Measurements from ENCODE around the gene SPOCD1.
A peak's percentile ranks its signal among the peaks of the same experiment; 100 is the strongest.

SPOCD1 gene

DNA sequence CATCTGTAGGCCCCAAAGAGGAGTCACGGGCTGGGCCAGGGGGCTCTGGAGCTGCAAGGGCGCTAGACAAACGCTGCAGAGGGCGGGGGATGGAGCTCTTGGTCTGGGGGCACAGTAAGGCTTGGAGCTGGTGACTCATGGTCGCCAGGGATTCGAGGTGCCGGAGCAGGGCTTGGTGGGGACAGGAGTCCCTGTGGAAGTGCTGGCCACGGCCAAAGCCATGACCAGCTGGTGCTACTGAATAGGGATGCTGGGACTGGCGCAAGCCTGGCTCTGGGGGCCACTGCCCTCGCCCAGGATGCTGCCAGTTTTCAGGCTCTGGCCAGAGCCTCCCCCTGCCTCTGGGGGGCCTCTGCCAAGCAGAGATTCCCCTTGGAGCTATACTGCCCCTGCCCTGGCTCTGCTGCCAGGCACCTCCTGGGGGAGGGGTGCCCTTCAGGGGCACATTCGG is 25.2 kb downstream of the SPOCD1 start:
- peaks cover 9% of the 10 kb centered on the region for H3K4me1 ChIP-seq (ENCODE audit: insufficient read depth, low read length)
- H3K27ac ChIP-seq (ENCODE audit: low read depth, low read length) = no peak overlapping the region
- H3K9ac ChIP-seq (ENCODE audit: low read length) = no peak overlapping the region
- no peaks in the 10 kb centered on the region for H3K9me3 ChIP-seq (ENCODE audit: low read length)
- no peak overlapping the region for H3K4me3 ChIP-seq (ENCODE audit: low read depth in 1 of 2, low read length in 2 of 2)
- no peaks in the 10 kb centered on the region for H3K36me3 ChIP-seq (ENCODE audit: insufficient read depth, low read length)
- no peaks in the 10 kb centered on the region for H3K27me3 ChIP-seq (ENCODE audit: control insufficient read depth in 1 of 2, insufficient read depth in 2 of 2, low read length in 2 of 2)

DNA sequence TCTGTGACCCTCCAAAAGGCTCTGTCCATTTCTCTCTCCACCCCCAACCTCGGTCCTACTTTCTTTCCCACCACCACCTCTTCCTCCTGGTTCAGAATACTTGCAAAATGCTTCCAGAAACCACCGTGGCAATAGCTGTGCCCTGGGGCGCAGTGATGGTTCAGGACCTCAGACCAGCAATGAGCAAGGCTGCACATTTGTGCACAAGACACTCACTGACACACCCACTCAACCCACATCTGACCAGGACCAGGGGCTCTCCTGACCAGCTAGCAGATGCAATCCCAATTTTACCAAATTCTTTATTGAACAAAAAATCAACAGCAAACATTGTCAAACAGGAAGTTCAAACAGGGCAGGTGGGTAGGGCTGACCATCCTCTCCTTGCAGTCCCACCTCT is 25.7 kb downstream of the SPOCD1 start:
- Histone ChIP-seq H3K4me1 (ENCODE audit: insufficient read depth, low read length) (peaks cover 9% of the 10 kb centered on the region), H3K27ac (ENCODE audit: low read depth, low read length) (no peak overlapping the region), H3K27me3 (ENCODE audit: control insufficient read depth in 1 of 2, insufficient read depth in 2 of 2, low read length in 2 of 2) (no peaks in the 10 kb centered on the region), H3K9ac (ENCODE audit: low read length) (no peak overlapping the region), H3K9me3 (ENCODE audit: low read length) (no peaks in the 10 kb centered on the region), H3K36me3 (ENCODE audit: insufficient read depth, low read length) (no peaks in the 10 kb centered on the region), H3K4me3 (ENCODE audit: low read depth in 1 of 2, low read length in 2 of 2) (no peak overlapping the region)

DNA sequence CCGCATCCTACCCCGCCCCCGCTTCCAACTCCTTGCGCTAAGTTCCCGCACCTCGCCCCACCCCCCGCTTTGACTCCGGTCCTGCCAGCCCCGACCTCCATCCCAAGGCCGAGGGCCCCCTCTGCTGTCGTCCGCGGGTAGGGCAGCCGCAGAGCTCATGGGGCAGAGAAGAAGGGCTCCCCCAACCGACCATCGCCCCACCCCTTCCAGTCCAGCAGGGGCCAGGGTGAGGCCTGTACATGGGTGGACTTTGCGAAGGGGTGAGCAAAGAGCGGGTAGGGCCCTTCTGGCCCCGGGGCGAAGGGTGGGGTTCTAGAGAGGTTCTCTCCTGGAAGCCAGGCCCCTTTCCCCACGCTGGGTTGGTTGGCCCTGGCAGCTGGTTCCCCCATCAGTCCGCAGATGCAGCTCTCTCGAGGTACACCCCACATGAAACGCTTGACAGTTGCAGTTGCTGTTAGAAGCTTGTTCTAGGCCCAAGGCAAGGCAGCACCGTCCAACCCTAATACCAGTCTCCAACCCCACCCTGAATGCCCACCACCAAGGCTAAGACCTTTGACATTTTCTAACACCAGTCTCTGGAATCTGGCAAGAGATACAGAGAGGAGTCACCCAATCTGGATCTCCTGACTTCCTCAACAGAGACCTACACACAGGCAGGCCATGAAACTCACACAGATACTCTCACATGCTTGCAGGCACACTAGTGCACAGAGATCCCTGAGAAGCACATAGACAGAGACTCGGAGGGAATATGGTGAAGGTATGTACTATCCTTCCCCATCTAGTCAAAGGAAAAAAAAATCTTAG is 26.4 kb downstream of the SPOCD1 start:
- H3K27ac ChIP-seq (ENCODE audit: low read depth, low read length) = no peak overlapping the region
- H3K4me1 ChIP-seq (ENCODE audit: insufficient read depth, low read length) = peaks cover 9% of the 10 kb centered on the region
- H3K9me3 ChIP-seq (ENCODE audit: low read length) = no peaks in the 10 kb centered on the region
- peak overlapping the region; percentile 55 to 71 for H3K4me3 ChIP-seq (ENCODE audit: low read depth in 1 of 2, low read length in 2 of 2)
- H3K9ac ChIP-seq (ENCODE audit: low read length) = no peak overlapping the region
- H3K27me3 ChIP-seq (ENCODE audit: control insufficient read depth in 1 of 2, insufficient read depth in 2 of 2, low read length in 2 of 2) = no peaks in the 10 kb centered on the region
- no peaks in the 10 kb centered on the region for H3K36me3 ChIP-seq (ENCODE audit: insufficient read depth, low read length)

GRCh38 chr1:31788825-31789256 is 27.0 kb downstream of the SPOCD1 start:
- H3K9ac ChIP-seq (ENCODE audit: low read length) = no peak overlapping the region
- no peaks in the 10 kb centered on the region for H3K9me3 ChIP-seq (ENCODE audit: low read length)
- no peaks in the 10 kb centered on the region for H3K27me3 ChIP-seq (ENCODE audit: control insufficient read depth in 1 of 2, insufficient read depth in 2 of 2, low read length in 2 of 2)

DNA sequence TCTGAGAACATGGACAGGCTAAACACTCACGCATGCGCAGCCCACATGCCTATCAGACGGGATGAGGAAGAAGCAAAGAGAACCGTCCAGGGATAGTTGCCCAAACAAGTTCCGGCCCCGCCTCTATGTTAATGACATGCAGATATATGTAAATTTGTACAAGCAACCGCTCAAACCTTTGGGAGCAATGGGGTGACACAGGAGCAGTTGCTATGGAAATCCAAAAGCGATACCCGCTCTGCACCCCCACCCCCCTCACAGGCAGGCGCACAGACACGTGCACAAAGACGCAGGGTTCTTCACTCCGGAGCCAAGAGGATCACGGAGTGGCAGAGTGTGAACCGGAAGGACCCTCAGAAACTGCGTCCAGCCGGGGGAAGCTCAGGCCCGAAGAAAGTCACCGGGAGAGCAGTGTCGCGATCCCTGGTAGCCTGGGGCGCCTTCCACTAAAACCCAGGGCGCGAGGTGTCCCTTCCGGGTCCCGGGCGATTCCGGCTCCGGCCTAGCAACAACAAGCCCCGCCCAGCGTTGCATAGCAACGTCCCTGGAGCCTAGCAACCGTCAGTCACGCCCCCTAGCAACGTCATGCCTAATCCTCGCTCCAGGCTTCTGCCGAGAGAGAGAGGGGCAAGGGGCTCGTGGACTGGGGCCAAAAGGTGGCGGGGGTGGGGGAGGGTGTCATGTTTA is 27.5 kb downstream of the SPOCD1 start:
- no peaks in the 10 kb centered on the region for H3K9me3 ChIP-seq (ENCODE audit: low read length)
- no peaks in the 10 kb centered on the region for H3K27me3 ChIP-seq (ENCODE audit: control insufficient read depth in 1 of 2, insufficient read depth in 2 of 2, low read length in 2 of 2)
- peak overlapping the region; percentile 52 for H3K27ac ChIP-seq (ENCODE audit: low read depth, low read length)
- H3K9ac ChIP-seq (ENCODE audit: low read length) = no peak overlapping the region
- H3K36me3 ChIP-seq (ENCODE audit: insufficient read depth, low read length) = no peaks in the 10 kb centered on the region
- peak overlapping the region; percentile 55 to 71 for H3K4me3 ChIP-seq (ENCODE audit: low read depth in 1 of 2, low read length in 2 of 2)
- H3K4me1 ChIP-seq (ENCODE audit: insufficient read depth, low read length) = peaks cover 9% of the 10 kb centered on the region

More at GRCh38 chr1:31788825-31789256, 27.0 kb downstream of the SPOCD1 start:
- Histone ChIP-seq H3K27ac (ENCODE audit: low read depth, low read length) (peak overlapping the region; percentile 52), H3K4me3 (ENCODE audit: low read depth in 1 of 2, low read length in 2 of 2) (peak overlapping the region; percentile 55 to 71), H3K4me1 (ENCODE audit: insufficient read depth, low read length) (peaks cover 9% of the 10 kb centered on the region), H3K36me3 (ENCODE audit: insufficient read depth, low read length) (no peaks in the 10 kb centered on the region)

DNA sequence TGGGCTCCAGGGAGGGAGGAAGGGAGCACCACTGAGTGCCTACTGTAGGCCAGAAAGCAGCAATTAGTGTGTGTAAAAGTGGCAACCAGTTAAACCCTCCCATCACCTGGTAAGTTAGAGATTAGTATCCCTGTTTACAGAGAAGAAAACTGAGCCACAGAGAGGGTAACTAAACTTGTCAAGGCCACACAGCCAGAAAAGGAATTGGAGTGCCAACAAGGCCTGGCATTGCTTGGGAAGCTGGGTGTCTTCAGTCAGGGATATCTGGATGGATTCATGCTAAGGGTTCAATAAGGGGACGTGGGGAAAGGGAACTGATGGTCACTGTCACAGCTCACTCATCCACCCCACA is 28.1 kb downstream of the SPOCD1 start:
- H3K36me3 ChIP-seq (ENCODE audit: insufficient read depth, low read length) = no peaks in the 10 kb centered on the region
- H3K27ac ChIP-seq (ENCODE audit: low read depth, low read length) = peak overlapping the region; percentile 52
- H3K9ac ChIP-seq (ENCODE audit: low read length) = no peak overlapping the region
- H3K4me1 ChIP-seq (ENCODE audit: insufficient read depth, low read length) = peaks cover 9% of the 10 kb centered on the region
- H3K9me3 ChIP-seq (ENCODE audit: low read length) = no peaks in the 10 kb centered on the region
- no peaks in the 10 kb centered on the region for H3K27me3 ChIP-seq (ENCODE audit: control insufficient read depth in 1 of 2, insufficient read depth in 2 of 2, low read length in 2 of 2)
- H3K4me3 ChIP-seq (ENCODE audit: low read depth in 1 of 2, low read length in 2 of 2) = peak overlapping the region in 1 of 2 donors; percentile 71

GRCh38 chr1:31787261-31787660 is 28.6 kb downstream of the SPOCD1 start:
- no peak overlapping the region for H3K4me3 ChIP-seq (ENCODE audit: low read depth in 1 of 2, low read length in 2 of 2)
- H3K27ac ChIP-seq (ENCODE audit: low read depth, low read length) = no peak overlapping the region
- H3K9me3 ChIP-seq (ENCODE audit: low read length) = no peaks in the 10 kb centered on the region
- no peaks in the 10 kb centered on the region for H3K36me3 ChIP-seq (ENCODE audit: insufficient read depth, low read length)
- no peaks in the 10 kb centered on the region for H3K27me3 ChIP-seq (ENCODE audit: control insufficient read depth in 1 of 2, insufficient read depth in 2 of 2, low read length in 2 of 2)
- H3K9ac ChIP-seq (ENCODE audit: low read length) = no peak overlapping the region
- H3K4me1 ChIP-seq (ENCODE audit: insufficient read depth, low read length) = peaks cover 14% of the 10 kb centered on the region

DNA sequence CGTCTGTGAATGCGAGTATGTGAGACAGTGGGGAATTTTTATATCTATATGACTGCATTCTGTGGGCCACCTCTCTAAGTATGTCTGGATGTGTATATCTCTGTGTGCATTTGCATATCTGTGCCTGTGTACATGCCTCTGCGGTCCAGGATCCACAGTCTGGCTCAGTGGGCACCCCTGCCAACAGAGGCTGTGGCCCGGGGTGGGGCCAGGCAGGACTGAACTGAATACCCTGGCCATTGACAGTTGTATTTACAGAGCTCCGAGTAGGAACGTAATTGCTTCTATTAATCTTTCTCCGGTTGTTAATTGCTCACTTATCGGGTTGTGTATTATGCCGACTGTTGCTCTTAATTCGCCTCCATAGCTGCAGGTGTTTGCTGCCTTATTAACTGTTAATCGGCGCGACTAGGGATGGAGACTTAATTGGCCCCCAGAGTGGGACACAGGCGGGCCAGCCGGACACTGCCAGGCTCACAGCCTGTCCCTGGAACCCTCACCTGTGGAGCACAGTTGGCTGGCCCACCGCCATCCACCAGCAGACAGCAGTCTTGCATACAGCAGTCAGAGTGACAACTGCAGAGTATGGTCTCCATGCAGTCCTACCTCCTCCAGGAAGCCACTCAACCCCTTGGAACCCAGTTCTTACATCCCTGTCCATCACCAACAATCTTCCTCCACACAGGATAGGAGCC is 29.3 kb downstream of the SPOCD1 start:
- no peak overlapping the region for H3K9ac ChIP-seq (ENCODE audit: low read length)
- peaks cover 14% of the 10 kb centered on the region for H3K4me1 ChIP-seq (ENCODE audit: insufficient read depth, low read length)
- H3K36me3 ChIP-seq (ENCODE audit: insufficient read depth, low read length) = no peaks in the 10 kb centered on the region
- no peak overlapping the region for H3K4me3 ChIP-seq (ENCODE audit: low read depth in 1 of 2, low read length in 2 of 2)
- no peaks in the 10 kb centered on the region for H3K9me3 ChIP-seq (ENCODE audit: low read length)
- H3K27me3 ChIP-seq (ENCODE audit: control insufficient read depth in 1 of 2, insufficient read depth in 2 of 2, low read length in 2 of 2) = no peaks in the 10 kb centered on the region
- H3K27ac ChIP-seq (ENCODE audit: low read depth, low read length) = no peak overlapping the region

GRCh38 chr1:31785947-31786290 is 29.9 kb downstream of the SPOCD1 start:
- H3K4me3 ChIP-seq (ENCODE audit: low read depth in 1 of 2, low read length in 2 of 2) = no peak overlapping the region
- no peaks in the 10 kb centered on the region for H3K27me3 ChIP-seq (ENCODE audit: control insufficient read depth in 1 of 2, insufficient read depth in 2 of 2, low read length in 2 of 2)
- no peaks in the 10 kb centered on the region for H3K9me3 ChIP-seq (ENCODE audit: low read length)
- H3K27ac ChIP-seq (ENCODE audit: low read depth, low read length) = no peak overlapping the region
- H3K36me3 ChIP-seq (ENCODE audit: insufficient read depth, low read length) = no peaks in the 10 kb centered on the region
- peaks cover 14% of the 10 kb centered on the region for H3K4me1 ChIP-seq (ENCODE audit: insufficient read depth, low read length)
- H3K9ac ChIP-seq (ENCODE audit: low read length) = no peak overlapping the region

DNA sequence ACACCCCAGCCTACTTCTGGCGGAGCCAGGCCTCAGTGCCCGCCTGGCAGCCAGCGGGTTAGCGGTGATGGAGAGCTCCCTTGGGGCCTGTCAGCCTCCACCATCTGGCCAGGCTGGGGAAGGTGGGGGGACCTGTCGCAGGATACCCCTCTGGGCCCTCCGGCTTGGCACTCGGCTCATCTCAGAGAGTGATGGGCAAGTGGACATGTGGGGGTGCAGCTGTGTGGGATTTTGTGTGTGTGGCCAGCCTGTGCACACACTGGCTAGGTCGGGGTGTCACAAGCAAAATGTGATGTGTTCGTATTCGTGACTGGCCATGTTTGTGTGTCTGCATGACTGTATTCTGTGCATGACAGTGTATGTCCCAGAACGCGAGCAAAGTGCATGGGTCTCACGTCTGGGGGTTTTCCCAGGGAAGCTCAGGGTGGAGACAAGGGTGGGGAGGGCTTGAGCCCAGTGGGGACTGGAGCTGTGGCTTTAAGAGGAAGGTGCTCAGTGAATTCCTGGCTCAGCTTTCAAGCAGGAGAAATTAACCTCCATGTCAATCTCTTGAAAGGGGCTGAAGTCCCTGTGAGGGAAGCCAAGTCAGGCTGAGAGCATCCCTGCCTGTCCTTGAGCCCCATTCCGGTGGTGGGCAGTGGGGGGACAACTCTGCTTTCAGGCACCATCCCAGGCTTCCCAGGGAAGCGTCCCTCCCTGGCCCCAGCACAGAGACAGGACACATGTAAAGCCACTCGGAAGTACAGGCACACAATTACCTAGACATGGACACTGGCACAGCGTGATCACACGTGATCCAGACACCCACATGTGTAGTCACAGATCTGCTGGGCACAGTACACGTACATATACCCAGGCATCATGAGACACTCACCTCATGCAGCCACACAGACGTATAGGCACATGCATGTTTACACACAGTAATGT is 30.5 kb downstream of the SPOCD1 start:
- H3K27ac ChIP-seq (ENCODE audit: low read depth, low read length) = no peak overlapping the region
- peaks cover 14% of the 10 kb centered on the region for H3K4me1 ChIP-seq (ENCODE audit: insufficient read depth, low read length)
- no peaks in the 10 kb centered on the region for H3K9me3 ChIP-seq (ENCODE audit: low read length)
- no peaks in the 10 kb centered on the region for H3K36me3 ChIP-seq (ENCODE audit: insufficient read depth, low read length)
- H3K27me3 ChIP-seq (ENCODE audit: control insufficient read depth in 1 of 2, insufficient read depth in 2 of 2, low read length in 2 of 2) = no peaks in the 10 kb centered on the region
- H3K9ac ChIP-seq (ENCODE audit: low read length) = no peak overlapping the region
- no peak overlapping the region for H3K4me3 ChIP-seq (ENCODE audit: low read depth in 1 of 2, low read length in 2 of 2)

Measured in muscle layer of colon (tissue), 2 donors.